HG02642 (cell line): Measurements from ENCODE around the gene KCNH5.
"Not testable (repeated sequence)": the region's sequence is repeated elsewhere in the genome, so short reads cannot be mapped to it uniquely, and the experiment has no call there.

Source experiments
- ATAC-seq: cut with Tn5 transposase; IDR thresholded peaks from one replicate; pipeline ENCODE4 v1.9.1; 2021; ENCODE audit warnings: mild to moderate bottlenecking; ENCODE audit not compliant: unreplicated experiment, poor library complexity

KCNH5 gene

DNA sequence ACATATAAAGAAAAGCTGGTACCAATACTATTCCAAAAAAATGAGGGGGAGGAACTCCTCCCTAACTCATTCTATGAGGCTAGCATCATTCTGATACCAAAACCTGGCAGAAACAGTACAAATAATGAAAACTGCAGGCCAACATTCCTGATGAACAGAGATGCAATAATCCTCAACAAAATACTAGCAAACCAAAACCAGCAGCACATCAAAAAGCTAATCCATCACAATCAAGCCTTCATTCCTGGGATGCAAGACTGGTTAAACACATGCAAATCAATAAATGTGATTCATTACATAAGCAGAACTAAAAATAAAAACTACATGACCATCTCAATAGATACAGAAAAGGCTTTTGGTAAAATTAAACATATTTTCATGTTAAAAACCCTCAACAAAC lies 281.3 kb downstream of the KCNH5 start:
- no peak for ATAC-seq

DNA sequence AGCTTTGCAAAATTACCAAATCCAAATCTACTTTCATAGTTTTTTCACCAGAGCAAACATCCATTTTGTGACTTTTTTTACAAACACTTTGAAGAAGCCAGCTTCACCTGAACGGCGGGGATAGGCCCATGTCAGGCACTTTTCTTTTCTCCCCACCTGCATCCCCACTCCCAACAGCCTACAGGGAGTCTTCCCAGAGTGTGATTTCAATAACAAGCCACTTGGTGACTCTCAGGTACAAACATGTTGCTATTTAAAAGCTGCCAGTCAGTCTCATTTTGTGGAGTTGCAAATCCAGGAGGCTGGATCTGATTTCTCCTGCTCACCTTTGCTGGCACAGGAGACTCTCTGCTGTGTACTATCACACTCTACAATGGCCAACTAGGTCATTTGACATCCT lies 285.5 kb downstream of the KCNH5 start:
- ATAC-seq = no peak

- not testable (repeated sequence) for ATAC-seq
These were observed 298.4 kb downstream of the KCNH5 start for GRCh38 chr14:62746881-62747280.

- ATAC-seq = no peak
These were observed 299.8 kb downstream of the KCNH5 start for GRCh38 chr14:62745496-62745895.

DNA sequence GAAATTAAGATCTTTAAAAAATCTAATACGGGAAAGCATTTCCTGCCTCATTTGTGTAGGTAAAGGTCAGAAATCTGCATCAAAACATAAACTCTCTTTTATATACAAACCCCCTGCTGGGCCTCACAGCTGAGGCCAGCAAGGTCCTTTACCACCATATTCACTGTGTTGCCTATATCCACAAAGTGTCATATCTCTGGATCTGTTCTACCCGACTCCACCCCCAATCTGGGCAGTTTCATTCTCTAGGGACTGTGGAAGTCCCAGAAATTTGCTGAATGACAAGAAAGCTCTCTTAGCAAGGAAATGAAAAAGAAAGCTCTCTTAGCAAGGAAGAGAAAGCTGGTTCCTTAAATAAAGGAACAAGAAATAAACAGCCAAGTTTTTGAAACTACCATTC lies 301.7 kb downstream of the KCNH5 start:
- no peak for ATAC-seq

DNA sequence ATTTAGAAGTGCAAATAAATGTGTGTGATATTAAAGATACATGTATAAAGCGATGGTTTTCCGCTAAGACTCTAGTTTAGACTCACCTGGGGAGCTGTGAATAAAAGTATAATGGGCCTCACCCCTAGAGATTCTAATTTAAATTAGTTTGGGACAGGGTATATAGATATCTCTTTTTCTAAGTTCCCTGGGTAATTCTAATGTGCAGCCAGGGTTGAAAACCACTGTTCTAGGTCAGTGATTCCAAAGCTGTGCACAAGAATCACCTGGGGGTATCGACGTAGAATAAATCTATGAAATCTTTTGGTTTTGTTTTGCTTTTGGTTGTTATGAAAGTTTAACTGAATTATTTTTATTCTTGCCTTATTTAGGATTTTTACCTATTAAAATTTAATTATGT lies 302.1 kb downstream of the KCNH5 start:
- no peak for ATAC-seq

DNA sequence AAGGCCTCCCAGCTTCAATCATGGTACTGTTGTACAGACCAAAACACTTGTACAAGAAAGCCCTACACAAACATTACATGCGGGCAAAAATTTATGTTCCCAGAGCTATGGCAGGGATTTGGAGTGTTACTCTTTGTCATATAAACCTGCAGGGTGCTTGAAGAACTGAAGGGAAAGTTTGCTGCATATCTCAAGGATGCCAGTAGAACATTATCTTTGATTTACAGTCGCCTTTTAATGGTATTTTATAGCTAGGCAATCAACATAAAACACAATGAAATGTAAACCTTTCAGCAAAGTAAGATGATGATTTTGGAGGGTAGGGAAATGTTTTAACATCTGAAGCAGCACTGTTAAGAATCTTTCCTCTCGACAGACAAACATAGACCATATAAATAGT lies 305.6 kb downstream of the KCNH5 start:
- ATAC-seq = no peak

GRCh38 chr14:62736048-62737043 lies 308.9 kb downstream of the KCNH5 start:
- ATAC-seq = no peak

DNA sequence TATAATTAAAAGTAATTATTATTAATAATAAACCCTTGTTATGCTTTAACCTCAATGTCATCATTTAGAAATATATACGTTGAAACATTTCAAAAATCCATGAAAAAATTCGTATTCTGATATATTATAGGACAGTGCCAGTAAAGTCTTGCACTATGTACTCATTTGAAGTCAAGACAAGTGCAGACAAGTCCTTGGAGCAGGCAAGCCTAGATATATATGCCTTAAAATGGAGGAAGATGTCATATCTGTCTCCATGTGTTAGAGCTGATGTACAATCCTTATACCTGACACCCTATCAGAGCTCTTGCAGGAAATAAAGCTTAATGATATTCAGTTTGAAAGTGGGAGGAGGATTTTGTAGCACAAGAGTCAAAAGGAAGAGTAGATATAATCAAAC lies 310.4 kb downstream of the KCNH5 start:
- no peak for ATAC-seq

- no peak for ATAC-seq
These were observed 322.9 kb downstream of the KCNH5 start for GRCh38 chr14:62722406-62722805.

DNA sequence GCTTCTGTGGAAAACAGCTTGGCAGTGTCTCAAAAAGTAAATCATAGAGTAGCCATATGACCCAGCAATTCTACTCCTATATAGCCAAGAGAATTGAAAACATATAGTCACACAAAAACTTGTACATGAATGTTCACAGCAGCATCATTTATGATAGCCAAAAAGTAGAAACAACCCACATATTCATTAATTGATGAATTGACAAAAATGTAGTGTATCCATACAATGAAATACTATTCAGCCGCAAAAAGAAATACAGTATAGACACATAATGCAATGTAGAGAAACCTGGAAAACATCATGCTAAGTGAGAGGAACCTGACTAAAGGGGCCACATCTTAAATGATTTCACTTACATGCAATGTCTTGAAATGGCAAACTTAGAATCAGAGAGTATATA lies 326.6 kb downstream of the KCNH5 start:
- ATAC-seq = no peak

- ATAC-seq = no peak
These were observed 333.8 kb downstream of the KCNH5 start for GRCh38 chr14:62711351-62712023.

DNA sequence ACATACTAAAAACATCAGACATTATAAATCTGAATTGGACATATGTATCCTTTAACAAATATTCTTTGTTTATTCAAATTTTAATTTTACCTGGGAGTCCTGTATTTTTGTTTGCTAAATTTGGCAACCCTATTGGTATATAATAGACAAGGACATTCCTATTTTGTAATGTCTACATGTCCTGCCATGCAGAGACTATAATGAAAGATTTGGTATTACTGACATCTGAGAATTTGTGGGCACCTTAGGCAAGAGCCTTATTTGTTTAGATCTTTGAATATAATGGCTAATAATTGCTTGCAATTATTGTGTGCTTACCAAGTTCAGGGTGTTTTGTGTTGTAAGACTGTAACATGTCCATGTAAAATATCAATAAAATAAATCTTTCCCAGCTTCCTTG lies 334.4 kb downstream of the KCNH5 start:
- no peak for ATAC-seq

GRCh38 chr14:62709773-62710172 lies 335.5 kb downstream of the KCNH5 start:
- no peak for ATAC-seq

DNA sequence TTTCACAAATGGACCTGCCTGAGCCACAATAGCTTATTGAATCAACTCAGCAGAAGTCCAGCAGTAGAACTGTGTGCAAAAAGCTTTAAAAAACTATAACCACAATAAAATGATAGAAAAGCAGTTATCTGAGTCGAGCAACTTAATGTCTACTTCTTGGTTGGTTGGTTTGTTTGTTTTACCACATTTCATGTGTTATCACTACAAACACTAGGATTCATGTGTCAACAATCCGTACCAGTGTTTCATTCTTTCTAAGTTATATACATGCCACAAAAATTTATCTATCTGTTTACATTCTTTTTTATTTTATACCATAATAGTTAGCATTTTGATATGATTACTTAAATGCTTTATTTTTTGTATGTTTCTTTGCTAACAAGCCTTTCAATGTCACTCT lies 339.0 kb downstream of the KCNH5 start:
- ATAC-seq = no peak

DNA sequence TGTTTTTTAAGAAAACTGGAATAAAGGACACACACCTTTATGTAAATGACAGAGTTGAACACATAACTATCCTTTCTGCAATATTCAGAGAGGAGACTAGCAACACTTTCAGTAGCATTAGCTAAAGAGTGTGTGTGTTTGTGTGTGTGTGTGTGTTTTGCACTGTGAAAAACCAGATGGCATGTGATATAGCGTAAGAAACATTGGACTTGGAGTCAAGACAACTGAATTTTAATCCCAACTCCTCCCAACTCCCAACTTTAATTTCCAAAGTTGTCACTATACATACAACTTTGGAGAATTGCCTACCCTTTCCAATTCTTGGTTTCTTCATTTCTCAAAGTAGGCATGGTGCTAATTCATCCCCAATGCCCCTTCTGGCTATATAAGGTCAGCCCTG lies 347.8 kb downstream of the KCNH5 start:
- ATAC-seq = no peak

- no peak for ATAC-seq
These were observed 348.3 kb downstream of the KCNH5 start for GRCh38 chr14:62696929-62697328.

DNA sequence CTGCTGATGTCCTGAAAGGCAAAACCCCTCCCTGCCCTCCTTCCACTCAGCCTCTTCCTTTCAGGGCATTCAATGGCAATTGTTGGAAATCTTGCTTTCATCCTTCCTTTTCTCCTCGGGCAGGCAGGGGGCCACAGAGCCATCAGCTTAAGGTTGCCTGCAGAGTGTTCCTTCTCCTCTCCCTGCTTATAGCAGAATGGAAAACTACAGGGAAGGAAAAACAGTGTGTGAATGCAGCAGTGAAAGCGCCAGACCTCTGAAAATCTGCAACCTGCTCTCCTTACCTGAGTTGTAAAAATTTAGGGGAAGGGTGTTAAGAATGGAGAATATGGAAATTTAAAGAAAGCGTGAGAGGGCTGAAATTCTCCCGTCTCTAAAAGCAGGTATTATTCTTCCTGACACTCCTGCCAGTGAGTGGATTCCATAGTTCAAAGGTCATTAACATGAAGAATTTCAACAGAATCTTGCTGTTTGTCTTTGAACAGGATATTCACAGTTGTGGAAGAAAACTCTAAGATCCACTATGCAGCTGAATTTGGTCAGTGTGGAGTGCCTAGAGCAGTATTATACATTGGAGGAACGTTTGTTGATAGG lies 348.8 kb downstream of the KCNH5 start:
- ATAC-seq = no peak

- no peak for ATAC-seq
These were observed 351.2 kb downstream of the KCNH5 start for GRCh38 chr14:62694075-62694474.

DNA sequence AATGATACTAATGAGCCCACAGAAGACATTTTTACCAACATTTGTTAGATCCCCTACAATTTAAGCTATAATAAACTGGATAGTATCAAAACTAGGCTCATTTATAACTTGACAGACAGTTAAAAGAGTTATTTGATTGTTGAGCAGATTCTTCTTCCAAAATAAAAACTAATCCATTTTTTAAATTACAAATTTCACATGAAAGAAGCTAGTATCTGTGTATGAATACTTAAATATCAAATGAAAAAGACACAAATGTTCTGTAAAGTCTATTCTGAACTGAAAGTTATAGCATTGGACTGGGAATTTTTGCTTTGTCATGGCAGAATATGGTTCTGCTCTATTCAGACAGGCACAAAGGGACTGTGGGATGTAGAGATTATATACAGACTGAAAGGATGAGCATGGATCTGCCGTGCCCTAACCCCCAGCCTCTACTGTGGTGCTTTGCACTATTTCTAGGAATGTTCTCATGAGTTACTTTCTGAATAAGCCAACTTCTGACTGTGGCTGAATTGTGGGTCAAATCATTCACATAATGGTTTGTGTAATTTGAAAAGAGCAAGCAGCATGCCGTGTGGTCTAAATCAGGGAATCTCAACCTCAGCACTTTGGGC lies 352.7 kb downstream of the KCNH5 start:
- no peak for ATAC-seq
